Measurements from ENCODE around the gene CORIN.

The CORIN gene

DNA sequence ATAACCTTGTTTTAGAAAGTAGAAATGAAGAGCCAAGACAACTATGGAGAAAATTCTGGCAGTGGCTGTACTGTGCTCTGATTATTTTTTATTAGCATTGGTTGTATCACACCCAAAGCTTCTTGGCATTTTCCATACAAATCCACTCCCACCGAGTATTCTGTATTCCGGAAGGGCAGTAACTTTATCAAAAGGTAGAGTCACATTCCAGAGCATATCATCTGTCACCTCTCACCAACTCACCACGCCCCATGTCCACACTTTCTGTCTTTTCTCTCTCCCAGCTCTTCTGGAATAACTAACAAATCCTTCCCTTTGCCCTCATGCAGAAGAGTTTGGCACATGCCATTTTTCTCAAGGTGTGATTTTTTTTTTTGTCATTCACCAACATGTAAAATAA, 52.7 kb downstream of the CORIN start:
- H3K27ac ChIP-seq (ENCODE audit: extremely low read depth, low read depth, low read length), result no peak overlapping the region
- H3K36me3 ChIP-seq (ENCODE audit: control insufficient read depth in 2 of 2, insufficient read depth in 1 of 2, low read length in 2 of 2), result no peaks in the 10 kb centered on the region
- H3K4me1 ChIP-seq (ENCODE audit: control insufficient read depth, insufficient read depth, low read length), result no peaks in the 10 kb centered on the region
- CTCF ChIA-PET, result interaction anchor here (0.6 kb wide), 1 partner anchor 45 kb away, joined by 4 read pairs; no protein-coding TSS in a partner anchor
- H3K9me3 ChIP-seq (ENCODE audit: control insufficient read depth, insufficient read depth, low read depth, low read length), result no peaks in the 10 kb centered on the region
- POLR2A ChIA-PET, result no interaction called here
- no peak overlapping the region for H3K4me3 ChIP-seq (ENCODE audit: low read depth, low read length)
- TF ChIP-seq SP3 (tag by site-specific recombination; IDR thresholded peaks at IDR 0.05) (no peak), GLIS2 (tag by site-specific recombination; IDR thresholded peaks at IDR 0.05) (no peak), ZNF600 (tag by site-specific recombination; IDR thresholded peaks at IDR 0.05) (no peak), ZNF626 (tag by site-specific recombination; IDR thresholded peaks at IDR 0.05) (no peak), ZNF521 (tag by site-specific recombination; IDR thresholded peaks at IDR 0.05) (no peak), ZNF366 (tag by site-specific recombination; conservative IDR thresholded peaks at IDR 0.05) (no peak), ZNF792 (tag by site-specific recombination; IDR thresholded peaks at IDR 0.05) (no peak), ZNF132 (tag by site-specific recombination; IDR thresholded peaks at IDR 0.05; ENCODE audit: borderline replicate concordance) (no peak), MZF1 (tag by site-specific recombination; IDR thresholded peaks at IDR 0.05; ENCODE audit: borderline replicate concordance) (no peak), KLF9 (tag by site-specific recombination; IDR thresholded peaks at IDR 0.05; ENCODE audit: low read depth) (no peak), ZEB2 (tag by site-specific recombination; IDR thresholded peaks at IDR 0.05) (no peak), MEIS1 (CRISPR knock-in tag; IDR thresholded peaks at IDR 0.05; ENCODE audit: borderline replicate concordance) (no peak), ZNF266 (tag by site-specific recombination; IDR thresholded peaks at IDR 0.05; ENCODE audit: low read depth) (no peak), ZNF555 (tag by site-specific recombination; conservative IDR thresholded peaks at IDR 0.05) (no peak)
- TF ChIP-seq, protein P1, sequence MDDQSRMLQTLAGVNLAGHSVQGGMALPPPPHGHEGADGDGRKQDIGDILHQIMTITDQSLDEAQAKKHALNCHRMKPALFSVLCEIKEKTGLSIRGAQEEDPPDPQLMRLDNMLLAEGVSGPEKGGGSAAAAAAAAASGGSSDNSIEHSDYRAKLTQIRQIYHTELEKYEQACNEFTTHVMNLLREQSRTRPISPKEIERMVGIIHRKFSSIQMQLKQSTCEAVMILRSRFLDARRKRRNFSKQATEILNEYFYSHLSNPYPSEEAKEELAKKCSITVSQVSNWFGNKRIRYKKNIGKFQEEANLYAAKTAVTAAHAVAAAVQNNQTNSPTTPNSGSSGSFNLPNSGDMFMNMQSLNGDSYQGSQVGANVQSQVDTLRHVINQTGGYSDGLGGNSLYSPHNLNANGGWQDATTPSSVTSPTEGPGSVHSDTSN (CRISPR knock-in tag; IDR thresholded peaks at IDR 0.05), result no peak

DNA sequence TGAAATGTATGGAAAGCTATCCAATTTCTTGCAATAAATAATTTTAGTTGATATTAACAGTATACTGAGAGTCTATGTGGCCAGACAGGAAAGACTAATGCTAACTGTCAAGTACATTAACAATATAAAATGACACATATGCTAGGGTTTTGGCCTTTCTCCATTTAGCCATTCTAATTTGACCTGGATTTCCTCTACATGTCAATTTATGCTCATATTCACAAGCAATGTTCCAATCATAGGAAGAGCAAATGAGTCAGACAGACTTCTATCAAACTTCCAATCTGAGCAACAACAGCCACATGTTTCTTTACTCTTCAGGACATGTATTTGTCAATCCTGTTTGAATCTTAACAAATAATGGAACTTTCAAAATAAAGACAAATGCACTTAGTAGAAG, 53.6 kb downstream of the CORIN start:
- Histone ChIP-seq H3K4me1 (ENCODE audit: control insufficient read depth, insufficient read depth, low read length) (no peaks in the 10 kb centered on the region), H3K4me3 (ENCODE audit: low read depth, low read length) (no peak overlapping the region), H3K9me3 (ENCODE audit: control insufficient read depth, insufficient read depth, low read depth, low read length) (no peaks in the 10 kb centered on the region), H3K36me3 (ENCODE audit: control insufficient read depth in 2 of 2, insufficient read depth in 1 of 2, low read length in 2 of 2) (no peaks in the 10 kb centered on the region), H3K27ac (ENCODE audit: extremely low read depth, low read depth, low read length) (no peak overlapping the region)
- ChIA-PET POLR2A (no interaction called here), CTCF (no interaction called here)
- TF ChIP-seq GLIS1 (tag by site-specific recombination; IDR thresholded peaks at IDR 0.05) (no peak), ZSCAN16 (tag by site-specific recombination; IDR thresholded peaks at IDR 0.05) (no peak), SCRT2 (tag by site-specific recombination; IDR thresholded peaks at IDR 0.05) (no peak), ZNF239 (tag by site-specific recombination; IDR thresholded peaks at IDR 0.05) (no peak), ZSCAN30 (tag by site-specific recombination; IDR thresholded peaks at IDR 0.05) (no peak), REPIN1 (tag by site-specific recombination; IDR thresholded peaks at IDR 0.05; ENCODE audit: low read depth) (no peak), ZNF423 (tag by site-specific recombination; IDR thresholded peaks at IDR 0.05) (no peak), ZNF623 (tag by site-specific recombination; IDR thresholded peaks at IDR 0.05) (no peak), ZNF292 (tag by site-specific recombination; IDR thresholded peaks at IDR 0.05; ENCODE audit: borderline replicate concordance, low read depth) (no peak), ZNF274 (IDR thresholded peaks at IDR 0.05; ENCODE audit: low read length) (no peak), ZNF274 (tag by site-specific recombination; IDR thresholded peaks at IDR 0.05; ENCODE audit: borderline replicate concordance) (no peak), KLF7 (tag by site-specific recombination; IDR thresholded peaks at IDR 0.05; ENCODE audit: borderline replicate concordance) (no peak), ZNF777 (tag by site-specific recombination; IDR thresholded peaks at IDR 0.05; ENCODE audit: borderline replicate concordance) (no peak), ZNF558 (tag by site-specific recombination; IDR thresholded peaks at IDR 0.05) (no peak), RBAK (tag by site-specific recombination; IDR thresholded peaks at IDR 0.05) (no peak)
- TF ChIP-seq, protein P2, sequence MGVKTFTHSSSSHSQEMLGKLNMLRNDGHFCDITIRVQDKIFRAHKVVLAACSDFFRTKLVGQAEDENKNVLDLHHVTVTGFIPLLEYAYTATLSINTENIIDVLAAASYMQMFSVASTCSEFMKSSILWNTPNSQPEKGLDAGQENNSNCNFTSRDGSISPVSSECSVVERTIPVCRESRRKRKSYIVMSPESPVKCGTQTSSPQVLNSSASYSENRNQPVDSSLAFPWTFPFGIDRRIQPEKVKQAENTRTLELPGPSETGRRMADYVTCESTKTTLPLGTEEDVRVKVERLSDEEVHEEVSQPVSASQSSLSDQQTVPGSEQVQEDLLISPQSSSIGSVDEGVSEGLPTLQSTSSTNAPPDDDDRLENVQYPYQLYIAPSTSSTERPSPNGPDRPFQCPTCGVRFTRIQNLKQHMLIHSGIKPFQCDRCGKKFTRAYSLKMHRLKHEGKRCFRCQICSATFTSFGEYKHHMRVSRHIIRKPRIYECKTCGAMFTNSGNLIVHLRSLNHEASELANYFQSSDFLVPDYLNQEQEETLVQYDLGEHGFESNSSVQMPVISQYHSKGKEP (tag by site-specific recombination; IDR thresholded peaks at IDR 0.05), result no peak
- TF ChIP-seq, protein P3, sequence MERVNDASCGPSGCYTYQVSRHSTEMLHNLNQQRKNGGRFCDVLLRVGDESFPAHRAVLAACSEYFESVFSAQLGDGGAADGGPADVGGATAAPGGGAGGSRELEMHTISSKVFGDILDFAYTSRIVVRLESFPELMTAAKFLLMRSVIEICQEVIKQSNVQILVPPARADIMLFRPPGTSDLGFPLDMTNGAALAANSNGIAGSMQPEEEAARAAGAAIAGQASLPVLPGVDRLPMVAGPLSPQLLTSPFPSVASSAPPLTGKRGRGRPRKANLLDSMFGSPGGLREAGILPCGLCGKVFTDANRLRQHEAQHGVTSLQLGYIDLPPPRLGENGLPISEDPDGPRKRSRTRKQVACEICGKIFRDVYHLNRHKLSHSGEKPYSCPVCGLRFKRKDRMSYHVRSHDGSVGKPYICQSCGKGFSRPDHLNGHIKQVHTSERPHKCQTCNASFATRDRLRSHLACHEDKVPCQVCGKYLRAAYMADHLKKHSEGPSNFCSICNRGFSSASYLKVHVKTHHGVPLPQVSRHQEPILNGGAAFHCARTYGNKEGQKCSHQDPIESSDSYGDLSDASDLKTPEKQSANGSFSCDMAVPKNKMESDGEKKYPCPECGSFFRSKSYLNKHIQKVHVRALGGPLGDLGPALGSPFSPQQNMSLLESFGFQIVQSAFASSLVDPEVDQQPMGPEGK (tag by site-specific recombination; IDR thresholded peaks at IDR 0.05), result no peak
